ENCODE results near the gene PLCH2.

- TF ChIP-seq, protein P1, sequence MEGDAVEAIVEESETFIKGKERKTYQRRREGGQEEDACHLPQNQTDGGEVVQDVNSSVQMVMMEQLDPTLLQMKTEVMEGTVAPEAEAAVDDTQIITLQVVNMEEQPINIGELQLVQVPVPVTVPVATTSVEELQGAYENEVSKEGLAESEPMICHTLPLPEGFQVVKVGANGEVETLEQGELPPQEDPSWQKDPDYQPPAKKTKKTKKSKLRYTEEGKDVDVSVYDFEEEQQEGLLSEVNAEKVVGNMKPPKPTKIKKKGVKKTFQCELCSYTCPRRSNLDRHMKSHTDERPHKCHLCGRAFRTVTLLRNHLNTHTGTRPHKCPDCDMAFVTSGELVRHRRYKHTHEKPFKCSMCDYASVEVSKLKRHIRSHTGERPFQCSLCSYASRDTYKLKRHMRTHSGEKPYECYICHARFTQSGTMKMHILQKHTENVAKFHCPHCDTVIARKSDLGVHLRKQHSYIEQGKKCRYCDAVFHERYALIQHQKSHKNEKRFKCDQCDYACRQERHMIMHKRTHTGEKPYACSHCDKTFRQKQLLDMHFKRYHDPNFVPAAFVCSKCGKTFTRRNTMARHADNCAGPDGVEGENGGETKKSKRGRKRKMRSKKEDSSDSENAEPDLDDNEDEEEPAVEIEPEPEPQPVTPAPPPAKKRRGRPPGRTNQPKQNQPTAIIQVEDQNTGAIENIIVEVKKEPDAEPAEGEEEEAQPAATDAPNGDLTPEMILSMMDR (IDR thresholded peaks at IDR 0.05; ENCODE audit: borderline replicate concordance, extremely low read depth, low read length, poor library complexity, severe bottlenecking), result no peak
- no peak for TF ChIP-seq EZH2 (IDR thresholded peaks at IDR 0.05; ENCODE audit: borderline replicate concordance, low read depth, low read length, severe bottlenecking)
Observed at GRCh38 chr1:2479618-2480017, 3.5 kb downstream of the PLCH2 start.

All from DND-41 (cell line).